GM19467 (cell line): ENCODE data around the gene DEFB121.
"Not testable (repeated sequence)": the region's sequence is repeated elsewhere in the genome, so short reads cannot be mapped to it uniquely, and the experiment has no call there.

Experiments
- ATAC-seq: cut with Tn5 transposase; IDR thresholded peaks from one replicate; pipeline ENCODE4 v1.9.1; 2021; ENCODE audit warnings: mild to moderate bottlenecking, moderate library complexity; ENCODE audit not compliant: unreplicated experiment

The DEFB121 gene

GRCh38 chr20:31406115-31406514 lies at the start of gene DEFB121:
TSS of gene DEFB121 (minus strand) at chr20:31406215. CDS start at chr20:31406152, 63 bp downstream.
- ATAC-seq, result no peak

- no peak for ATAC-seq
Measured at GRCh38 chr20:31454361-31454760, 48.3 kb upstream of the DEFB121 start.

- no peak for ATAC-seq
Measured at GRCh38 chr20:31452575-31452974, 46.6 kb upstream of the DEFB121 start.

- ATAC-seq, result no peak
Measured at GRCh38 chr20:31449511-31450414, 43.7 kb upstream of the DEFB121 start.

- ATAC-seq, result no peak
Measured at GRCh38 chr20:31446084-31446819, 40.2 kb upstream of the DEFB121 start.

GRCh38 chr20:31440012-31440659 lies 34.1 kb upstream of the DEFB121 start, which contains the start of gene DEFB123:
TSS of gene DEFB123 (plus strand) at chr20:31440632. CDS start at chr20:31440699, 67 bp downstream.
- no peak for ATAC-seq

- no peak for ATAC-seq
Measured at GRCh38 chr20:31430568-31431115, 24.6 kb upstream of the DEFB121 start.

- ATAC-seq, result not testable (repeated sequence)
Measured at GRCh38 chr20:31427576-31427975, 21.6 kb upstream of the DEFB121 start.

- ATAC-seq, result not testable (repeated sequence)
Measured at GRCh38 chr20:31426891-31427551, 21.0 kb upstream of the DEFB121 start.

GRCh38 chr20:31425797-31426196 lies 19.8 kb upstream of the DEFB121 start:
- ATAC-seq, result no peak

- ATAC-seq, result no peak
Measured at GRCh38 chr20:31418307-31418706, 12.3 kb upstream of the DEFB121 start.

- ATAC-seq, result no peak
Measured at GRCh38 chr20:31415653-31416052, 9.6 kb upstream of the DEFB121 start.

- ATAC-seq, result no peak
Measured at GRCh38 chr20:31414381-31414780, 8.4 kb upstream of the DEFB121 start.

- no peak for ATAC-seq
Measured at GRCh38 chr20:31410011-31410410, 4.0 kb upstream of the DEFB121 start.

- ATAC-seq, result no peak
Measured at GRCh38 chr20:31403886-31404285, 2.1 kb downstream of the DEFB121 start.

GRCh38 chr20:31394900-31395299 lies 11.1 kb downstream of the DEFB121 start:
- ATAC-seq, result no peak

GRCh38 chr20:31392836-31393235 lies 13.2 kb downstream of the DEFB121 start:
- no peak for ATAC-seq

GRCh38 chr20:31390490-31390889 lies 15.5 kb downstream of the DEFB121 start, which contains the start of gene DEFB119:
TSS of gene DEFB119 (minus strand) at chr20:31390590. CDS start at chr20:31390483, 107 bp downstream.
- ATAC-seq, result no peak

- no peak for ATAC-seq
Measured at GRCh38 chr20:31374346-31374745, 31.7 kb downstream of the DEFB121 start.

GRCh38 chr20:31368301-31368700 lies 37.7 kb downstream of the DEFB121 start, which contains the start of gene DEFB118:
TSS of gene DEFB118 (plus strand) at chr20:31368601. CDS start at chr20:31368651, 50 bp downstream.
- no peak for ATAC-seq
